Neural progenitor cell (in vitro differentiated cells): ENCODE measurements around the gene FAM89A. TPM values are rescaled to one million over a fixed set of nuclear protein-coding genes. Genes with fewer than 3 reads are reported as not detected.
"Not testable (repeated sequence)": the region's sequence is repeated elsewhere in the genome, so short reads cannot be mapped to it uniquely, and the experiment has no call there.

Source experiments
- DNase-seq: peaks from one replicate; pipeline ENCODE4 v3.0.0-alpha.2; 2016; ENCODE audit warnings: low spot score
- H2AFZ ChIP-seq: fragments of 200-600 bp; sonication (generic); replicated peaks from 2 replicates; pipeline ENCODE4 v1.6.1; 2016; ENCODE audit warnings: antibody characterized with exemption
- H3F3A ChIP-seq: fragments of 200-600 bp; sonication (generic); 2 replicates; pipeline ENCODE4 v1.6.1; 2016; ENCODE audit warnings: antibody characterized with exemption, low read depth
- H3K27ac ChIP-seq: fragments of 200-600 bp; sonication (generic); 2 replicates; pipeline ENCODE4 v1.5.1; 2016; ENCODE audit warnings: mild to moderate bottlenecking
- H3K27me3 ChIP-seq: fragments of 200-600 bp; sonication (generic); 2 replicates; pipeline ENCODE4 v1.6.1; 2016; ENCODE audit warnings: mild to moderate bottlenecking, moderate library complexity
- H3K36me3 ChIP-seq: fragments of 200-600 bp; sonication (generic); 2 replicates; pipeline ENCODE4 v1.5.1; 2016
- H3K4me1 ChIP-seq: fragments of 200-600 bp; sonication (generic); 2 replicates; pipeline ENCODE4 v1.6.1; 2016; ENCODE audit warnings: mixed run types
- H3K4me2 ChIP-seq: fragments of 200-600 bp; sonication (generic); 2 replicates; pipeline ENCODE4 v1.6.1; 2016
- H3K4me3 ChIP-seq: fragments of 200-600 bp; sonication (generic); 2 replicates; pipeline ENCODE4 v1.5.1; 2016
- H3K79me2 ChIP-seq: fragments of 200-600 bp; sonication (generic); 2 replicates; pipeline ENCODE4 v1.6.1; 2016; ENCODE audit warnings: low read depth
- H3K9ac ChIP-seq: fragments of 200-600 bp; sonication (generic); 2 replicates; pipeline ENCODE4 v1.6.1; 2016
- H3K9me3 ChIP-seq: fragments of 200-600 bp; sonication (generic); 2 replicates; pipeline ENCODE4 v1.5.1; 2016; ENCODE audit warnings: low read depth
- H4K20me1 ChIP-seq: fragments of 200-600 bp; sonication (generic); 2 replicates; pipeline ENCODE4 v1.6.1; 2016; ENCODE audit warnings: low read depth
- H3K27ac Mint-ChIP-seq: 3 replicates; pipeline ENCODE4 v1.8.0; 2021; ENCODE audit warnings: mixed read lengths
- H3K27me3 Mint-ChIP-seq: 2 replicates; pipeline ENCODE4 v1.8.0; 2022; ENCODE audit warnings: low read depth, mild to moderate bottlenecking, inconsistent platforms, moderate library complexity, mixed read lengths; ENCODE audit not compliant: insufficient read depth
- H3K36me3 Mint-ChIP-seq: 3 replicates; pipeline ENCODE4 v1.8.0; 2021; ENCODE audit warnings: mixed read lengths
- H3K4me1 Mint-ChIP-seq: 3 replicates; pipeline ENCODE4 v1.8.0; 2021; ENCODE audit warnings: mixed read lengths
- H3K4me3 Mint-ChIP-seq: 3 replicates; pipeline ENCODE4 v1.8.0; 2021; ENCODE audit warnings: mild to moderate bottlenecking, moderate library complexity, mixed read lengths
- H3K9me3 Mint-ChIP-seq: 3 replicates; pipeline ENCODE4 v1.8.0; 2020; ENCODE audit warnings: mixed read lengths
- CTCF ChIP-seq: fragments of 200-600 bp; sonication (generic); IDR thresholded peaks from 2 replicates; pipeline ENCODE4 v1.5.1; 2017; ENCODE audit warnings: antibody characterized with exemption, mild to moderate bottlenecking
- EZH2 ChIP-seq: fragments of 200-600 bp; sonication (generic); IDR thresholded peaks from 2 replicates; pipeline ENCODE4 v1.6.1; 2017; ENCODE audit warnings: antibody characterized with exemption, mild to moderate bottlenecking, moderate library complexity
- EZH2phosphoT487 ChIP-seq: fragments of 200-600 bp; sonication (generic); IDR thresholded peaks from 2 replicates; pipeline ENCODE4 v1.6.1; 2017; ENCODE audit warnings: antibody characterized with exemption
- total RNA-seq: library from RNA; depleted of rRNA; stranded (reverse); fragments of >200 nt; gene quantifications from 2 replicates; pipeline ENCODE4 v1.2.3, GENCODE V29; 2015; ENCODE audit warnings: low replicate concordance

Gene FAM89A
- total RNA-seq, 1 donor from 2014 or later = 2.1 TPM

- H2AFZ ChIP-seq = no peak overlapping the region
- Mint-ChIP-seq H3K9me3 (peaks cover 16% of the 10 kb centered on the region), H3K4me1 (peaks cover 13% of the 10 kb centered on the region), H3K36me3 (no peaks in the 10 kb centered on the region), H3K4me3 (no peak overlapping the region), H3K27me3 (peaks cover 24% of the 10 kb centered on the region), H3K27ac (no peak overlapping the region)
- no peak for TF ChIP-seq EZH2phosphoT487
- TF ChIP-seq EZH2 = no peak
- TF ChIP-seq CTCF = no peak
- DNase-seq = no peak
- no peak overlapping the region for H3K9ac ChIP-seq
- no peaks in the 10 kb centered on the region for H3K9me3 ChIP-seq
- H3K36me3 ChIP-seq = no peaks in the 10 kb centered on the region
- no peaks in the 10 kb centered on the region for H3K4me1 ChIP-seq
- no peaks in the 10 kb centered on the region for H3F3A ChIP-seq
- H3K79me2 ChIP-seq = no peaks in the 10 kb centered on the region
- H3K4me2 ChIP-seq = no peak overlapping the region
- no peaks in the 10 kb centered on the region for H4K20me1 ChIP-seq
- H3K27ac ChIP-seq = no peak overlapping the region
- H3K27me3 ChIP-seq = peaks cover 86% of the 10 kb centered on the region
- H3K4me3 ChIP-seq = no peak overlapping the region
These were observed 9.3 kb upstream of the FAM89A start for GRCh38 chr1:231049121-231049979.

- H2AFZ ChIP-seq, H3K36me3 Mint-ChIP-seq: not testable (repeated sequence)
- H3K27me3 Mint-ChIP-seq = peaks cover 24% of the 10 kb centered on the region
These were observed 8.4 kb upstream of the FAM89A start for GRCh38 chr1:231048419-231048818.

GRCh38 chr1:231047529-231047928, 7.5 kb upstream of the FAM89A start:
- H3K27me3 Mint-ChIP-seq = peaks cover 24% of the 10 kb centered on the region
- not testable (repeated sequence) for H3K4me3 ChIP-seq, H3K4me1 ChIP-seq, H4K20me1 ChIP-seq, H2AFZ ChIP-seq, H3F3A ChIP-seq, H3K27ac ChIP-seq, H3K9ac ChIP-seq, DNase-seq, H3K4me2 ChIP-seq, H3K4me1 Mint-ChIP-seq, H3K36me3 ChIP-seq, H3K9me3 ChIP-seq, H3K27ac Mint-ChIP-seq, H3K4me3 Mint-ChIP-seq, H3K36me3 Mint-ChIP-seq, H3K79me2 ChIP-seq
- H3K9me3 Mint-ChIP-seq = peaks cover 14% of the 10 kb centered on the region
- H3K27me3 ChIP-seq = peaks cover 91% of the 10 kb centered on the region

More at GRCh38 chr1:231048419-231048818, 8.4 kb upstream of the FAM89A start:
- not testable (repeated sequence) for H4K20me1 ChIP-seq, H3K9me3 ChIP-seq, H3K79me2 ChIP-seq, H3K27ac ChIP-seq, H3F3A ChIP-seq, H3K4me1 ChIP-seq, H3K4me2 ChIP-seq, H3K27ac Mint-ChIP-seq, H3K4me3 ChIP-seq, DNase-seq, H3K4me1 Mint-ChIP-seq, H3K9ac ChIP-seq, H3K4me3 Mint-ChIP-seq, H3K36me3 ChIP-seq
- H3K27me3 ChIP-seq = peaks cover 91% of the 10 kb centered on the region
- H3K9me3 Mint-ChIP-seq = peaks cover 16% of the 10 kb centered on the region

- Histone ChIP-seq H3K4me1 (no peaks in the 10 kb centered on the region), H3K9ac (no peak overlapping the region), H3K27ac (no peak overlapping the region), H3K4me2 (no peak overlapping the region), H3K79me2 (no peaks in the 10 kb centered on the region), H3K27me3 (peaks cover 97% of the 10 kb centered on the region), H3K9me3 (no peaks in the 10 kb centered on the region), H4K20me1 (no peaks in the 10 kb centered on the region), H3K4me3 (no peak overlapping the region), H3K36me3 (no peaks in the 10 kb centered on the region), H2AFZ (no peak overlapping the region), H3F3A (no peaks in the 10 kb centered on the region)
- Mint-ChIP-seq H3K27me3 (peaks cover 24% of the 10 kb centered on the region), H3K9me3 (peaks cover 14% of the 10 kb centered on the region), H3K4me1 (no peaks in the 10 kb centered on the region), H3K27ac (no peak overlapping the region), H3K4me3 (no peak overlapping the region), H3K36me3 (no peaks in the 10 kb centered on the region)
- DNase-seq = no peak
- TF ChIP-seq CTCF (no peak), EZH2 (no peak)
These were observed 6.8 kb upstream of the FAM89A start for GRCh38 chr1:231046730-231047395.

- not testable (repeated sequence) for H3K27ac ChIP-seq, H2AFZ ChIP-seq, H3K9me3 ChIP-seq, H3K4me1 Mint-ChIP-seq, H3K36me3 ChIP-seq, DNase-seq, H3K4me2 ChIP-seq, H3K27ac Mint-ChIP-seq, H3K9ac ChIP-seq, H3K4me3 Mint-ChIP-seq, H3F3A ChIP-seq, H3K36me3 Mint-ChIP-seq, H4K20me1 ChIP-seq, H3K4me3 ChIP-seq, H3K4me1 ChIP-seq, H3K79me2 ChIP-seq
- peaks cover 100% of the 10 kb centered on the region for H3K27me3 ChIP-seq
- Mint-ChIP-seq H3K9me3 (peaks cover 14% of the 10 kb centered on the region), H3K27me3 (peaks cover 28% of the 10 kb centered on the region)
These were observed 6.1 kb upstream of the FAM89A start for GRCh38 chr1:231045921-231046729.
